BE2C (cell line): ENCODE results near the gene RBBP9.
"Not testable (repeated sequence)": the region's sequence is repeated elsewhere in the genome, so short reads cannot be mapped to it uniquely, and the experiment has no call there.

Source experiments
- DNase-seq: peaks from one replicate; pipeline ENCODE4 v3.0.0-alpha.2; 2020
- H3K27me3 ChIP-seq: fragments of 250-450 bp; sonication (Bioruptor Pico); 2 replicates; pipeline ENCODE4 v1.5.1; 2020; ENCODE audit warnings: mild to moderate bottlenecking
- H3K36me3 ChIP-seq: fragments of 250-450 bp; sonication (Bioruptor Pico); 2 replicates; pipeline ENCODE4 v1.5.1; 2020; ENCODE audit warnings: mild to moderate bottlenecking
- H3K4me1 ChIP-seq: fragments of 250-450 bp; sonication (Bioruptor Pico); 2 replicates; pipeline ENCODE4 v1.5.1; 2020
- H3K4me3 ChIP-seq: 2 replicates; pipeline ENCODE4 v1.5.1; 2011; ENCODE audit warnings: low read depth, low read length
- H3K9me3 ChIP-seq: fragments of 250-450 bp; sonication (Bioruptor Pico); 2 replicates; pipeline ENCODE4 v1.5.1; 2020
- TF ChIP-seq, protein P1 (sequence below): IDR thresholded peaks from 2 replicates; pipeline ENCODE4 v1.5.1; 2012; ENCODE audit warnings: mild to moderate bottlenecking, low read depth, low read length

The RBBP9 gene

DNA sequence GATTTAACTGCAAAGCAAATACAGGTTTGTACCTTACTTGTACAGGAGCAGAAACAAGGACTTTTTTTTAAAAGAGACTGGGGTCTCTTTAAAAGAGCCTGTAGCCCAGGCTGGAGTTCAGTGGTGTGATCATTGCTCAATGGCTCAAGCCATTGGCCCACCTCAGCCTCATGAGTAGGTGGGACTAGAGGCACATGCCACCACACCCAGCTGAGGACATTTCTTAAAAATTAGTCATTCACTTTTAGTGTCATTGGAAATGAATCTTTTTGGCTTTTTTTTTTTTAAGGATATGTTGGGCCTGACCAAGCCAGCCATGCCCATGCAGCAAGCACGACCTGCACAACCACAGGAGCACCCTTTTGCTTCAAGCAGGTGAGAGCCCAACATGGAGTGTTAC, 27.6 kb upstream of the RBBP9 start:
- Histone ChIP-seq H3K9me3 (no peaks in the 10 kb centered on the region), H3K4me3 (no peak overlapping the region), H3K27me3 (no peaks in the 10 kb centered on the region), H3K4me1 (no peaks in the 10 kb centered on the region), H3K36me3 (peaks cover 56% of the 10 kb centered on the region)
- no peak for DNase-seq
- TF ChIP-seq, protein P1, sequence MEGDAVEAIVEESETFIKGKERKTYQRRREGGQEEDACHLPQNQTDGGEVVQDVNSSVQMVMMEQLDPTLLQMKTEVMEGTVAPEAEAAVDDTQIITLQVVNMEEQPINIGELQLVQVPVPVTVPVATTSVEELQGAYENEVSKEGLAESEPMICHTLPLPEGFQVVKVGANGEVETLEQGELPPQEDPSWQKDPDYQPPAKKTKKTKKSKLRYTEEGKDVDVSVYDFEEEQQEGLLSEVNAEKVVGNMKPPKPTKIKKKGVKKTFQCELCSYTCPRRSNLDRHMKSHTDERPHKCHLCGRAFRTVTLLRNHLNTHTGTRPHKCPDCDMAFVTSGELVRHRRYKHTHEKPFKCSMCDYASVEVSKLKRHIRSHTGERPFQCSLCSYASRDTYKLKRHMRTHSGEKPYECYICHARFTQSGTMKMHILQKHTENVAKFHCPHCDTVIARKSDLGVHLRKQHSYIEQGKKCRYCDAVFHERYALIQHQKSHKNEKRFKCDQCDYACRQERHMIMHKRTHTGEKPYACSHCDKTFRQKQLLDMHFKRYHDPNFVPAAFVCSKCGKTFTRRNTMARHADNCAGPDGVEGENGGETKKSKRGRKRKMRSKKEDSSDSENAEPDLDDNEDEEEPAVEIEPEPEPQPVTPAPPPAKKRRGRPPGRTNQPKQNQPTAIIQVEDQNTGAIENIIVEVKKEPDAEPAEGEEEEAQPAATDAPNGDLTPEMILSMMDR: no peak

DNA sequence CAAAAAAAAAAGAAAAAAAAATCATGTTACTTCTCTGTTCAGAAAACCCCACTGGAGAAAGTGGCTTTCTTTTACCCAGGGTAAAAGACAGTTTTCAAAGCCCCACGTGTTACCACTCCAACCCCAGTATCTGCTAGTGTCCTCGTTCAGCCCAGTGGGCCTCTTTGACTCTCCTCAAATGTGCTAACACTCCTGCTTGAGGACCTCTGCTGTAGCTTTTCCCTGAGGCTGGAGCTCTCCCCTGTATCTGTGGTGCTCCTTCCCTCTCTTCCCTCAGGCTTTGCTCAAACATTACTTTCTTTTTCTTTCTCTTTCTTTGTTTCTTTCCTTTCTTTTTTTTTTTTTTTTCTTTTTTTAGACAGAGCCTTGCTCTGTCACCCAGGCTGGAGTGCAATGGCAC, 26.0 kb upstream of the RBBP9 start:
- TF ChIP-seq, protein P1: no peak
- Histone ChIP-seq H3K4me3 (no peak overlapping the region), H3K36me3 (peaks cover 42% of the 10 kb centered on the region), H3K27me3 (no peaks in the 10 kb centered on the region), H3K4me1 (no peaks in the 10 kb centered on the region), H3K9me3 (no peaks in the 10 kb centered on the region)
- no peak for DNase-seq

DNA sequence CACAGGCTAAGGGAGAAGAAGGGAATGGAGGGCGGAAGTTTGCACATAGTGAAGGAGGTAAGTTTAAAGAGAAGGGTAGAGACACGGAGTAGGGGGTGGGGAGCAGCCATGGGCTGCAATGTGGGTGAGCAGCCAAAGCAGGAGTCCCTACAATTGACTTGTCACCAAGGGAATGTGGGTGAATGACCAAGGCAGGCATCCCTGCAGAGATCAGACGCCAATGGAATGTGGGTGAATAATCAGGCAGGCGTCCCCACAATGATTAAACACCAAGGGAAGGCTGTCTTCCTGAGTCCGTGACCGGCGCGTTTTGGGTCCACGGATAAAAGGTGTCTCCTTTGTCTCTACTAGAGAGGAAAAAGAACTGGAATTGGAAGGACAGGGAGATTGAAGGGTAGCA, 25.0 kb upstream of the RBBP9 start:
- H3K27me3 ChIP-seq, H3K4me1 ChIP-seq, H3K4me3 ChIP-seq, H3K9me3 ChIP-seq, DNase-seq: not testable (repeated sequence)
- H3K36me3 ChIP-seq: peaks cover 33% of the 10 kb centered on the region

DNA sequence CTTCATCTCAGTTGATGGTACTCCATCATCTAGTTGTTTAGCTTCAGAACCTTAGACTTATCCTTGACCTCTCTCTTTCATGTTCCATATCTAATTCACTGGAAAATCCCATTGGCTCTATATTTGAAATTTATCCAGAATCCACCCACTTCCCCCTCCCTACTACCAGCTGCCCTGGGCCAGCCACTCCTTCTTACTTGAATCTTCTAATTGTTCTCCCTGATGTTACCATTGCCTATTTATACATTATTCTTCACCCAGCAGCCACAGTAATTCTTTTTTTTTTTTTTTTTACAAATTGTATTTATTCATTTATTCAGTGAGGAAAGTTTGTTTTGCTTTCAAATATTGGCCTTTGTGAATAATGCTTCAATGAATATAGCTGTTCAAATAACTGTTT, 18.9 kb upstream of the RBBP9 start:
- TF ChIP-seq, protein P1: no peak
- no peaks in the 10 kb centered on the region for H3K4me1 ChIP-seq
- H3K9me3 ChIP-seq: no peaks in the 10 kb centered on the region
- H3K27me3 ChIP-seq: no peaks in the 10 kb centered on the region
- H3K4me3 ChIP-seq: no peak overlapping the region
- DNase-seq: no peak
- peaks cover under 1% of the 10 kb centered on the region for H3K36me3 ChIP-seq

DNA sequence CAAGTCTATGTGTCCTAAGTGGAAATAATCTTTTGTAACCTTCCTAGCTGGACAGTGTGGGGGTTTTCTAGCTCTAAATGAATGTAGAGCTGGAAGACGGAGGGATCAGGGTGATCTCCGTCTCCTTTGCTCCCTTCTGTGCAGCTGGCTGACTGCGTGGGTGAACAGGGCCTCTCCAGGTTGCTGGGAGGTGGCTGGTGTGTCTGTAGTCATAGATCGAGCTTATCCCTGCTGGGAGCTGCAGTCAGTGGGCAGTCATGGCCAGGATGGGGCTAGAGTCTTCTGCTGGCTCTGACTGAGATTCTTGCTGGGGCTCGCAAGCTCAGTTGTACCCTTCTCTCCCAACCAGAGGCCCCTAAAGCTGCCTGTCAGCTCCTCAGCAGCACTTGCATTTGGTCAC, 17.1 kb upstream of the RBBP9 start:
- no peaks in the 10 kb centered on the region for H3K9me3 ChIP-seq
- no peak overlapping the region for H3K4me3 ChIP-seq
- peaks cover 13% of the 10 kb centered on the region for H3K36me3 ChIP-seq
- H3K27me3 ChIP-seq: no peaks in the 10 kb centered on the region
- DNase-seq: no peak
- no peaks in the 10 kb centered on the region for H3K4me1 ChIP-seq
- TF ChIP-seq, protein P1: no peak

DNA sequence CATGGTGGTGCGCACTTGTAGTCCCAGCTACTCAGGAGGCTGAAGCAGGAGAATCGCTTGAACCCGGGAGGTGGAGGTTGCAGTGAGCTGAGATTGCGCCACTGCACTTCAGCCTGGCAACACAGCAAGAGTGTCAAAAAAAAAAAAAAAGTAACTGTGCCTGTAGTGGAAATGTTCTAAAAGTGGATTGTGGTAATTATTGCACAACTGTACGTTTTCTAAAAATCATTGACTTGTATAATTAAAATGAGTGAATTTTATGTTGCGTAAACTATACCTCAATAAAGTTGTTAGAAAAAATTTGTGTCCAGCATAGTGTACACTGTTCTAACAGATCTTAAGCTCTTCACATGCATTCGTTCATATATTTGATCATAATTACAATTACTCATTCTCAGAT, 16.2 kb upstream of the RBBP9 start:
- Histone ChIP-seq H3K4me3 (no peak overlapping the region), H3K27me3 (no peaks in the 10 kb centered on the region), H3K4me1 (no peaks in the 10 kb centered on the region), H3K9me3 (no peaks in the 10 kb centered on the region), H3K36me3 (peaks cover 13% of the 10 kb centered on the region)
- TF ChIP-seq, protein P1: no peak
- no peak for DNase-seq

DNA sequence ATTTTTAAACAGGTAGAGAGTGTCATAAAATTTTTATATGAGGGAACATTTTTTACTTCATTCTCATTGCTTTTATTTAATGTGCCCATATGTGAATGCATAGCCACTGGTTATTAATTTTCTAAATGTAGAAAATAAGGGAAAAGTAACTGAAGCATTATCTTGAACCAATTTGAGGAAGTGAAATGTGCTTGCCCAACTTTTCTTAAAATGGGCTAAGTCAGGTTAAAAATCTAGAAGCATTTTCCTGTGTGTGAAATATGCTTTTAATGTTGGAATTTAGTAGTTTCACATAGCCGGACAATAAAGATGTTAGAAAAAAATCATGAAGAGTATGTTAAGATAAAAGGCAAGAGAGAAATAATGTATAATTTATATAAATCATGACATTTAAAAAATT, 14.5 kb upstream of the RBBP9 start:
- Histone ChIP-seq H3K4me1 (no peaks in the 10 kb centered on the region), H3K4me3 (no peak overlapping the region), H3K36me3 (peaks cover 13% of the 10 kb centered on the region), H3K27me3 (no peaks in the 10 kb centered on the region), H3K9me3 (no peaks in the 10 kb centered on the region)
- no peak for DNase-seq
- TF ChIP-seq, protein P1: no peak
